Tibial nerve (tissue), 4 donors: ENCODE measurements around the gene LGR5.

Experiments used
- EP300 ChIP-seq, 2 donors: sonication (generic); formaldehyde crosslinking; IDR thresholded peaks; one replicate each; pipeline ENCODE4 v1.6.1; 2017; ENCODE audit warnings: antibody characterized with exemption in 2 of 2, mild to moderate bottlenecking in 1 of 2
- TF ChIP-seq, protein P1 (sequence below), 5 experiments: fragments of 200-600 bp in 3 of 5; fragments of 450-650 bp in 2 of 5; sonication (generic) in 3 of 5; IDR thresholded peaks; one replicate each; pipeline ENCODE4 v1.5.1; 2016 to 2019; ENCODE audit warnings: antibody characterized with exemption in 5 of 5, mild to moderate bottlenecking in 3 of 5, moderate library complexity in 2 of 5

- TF ChIP-seq, protein P1, sequence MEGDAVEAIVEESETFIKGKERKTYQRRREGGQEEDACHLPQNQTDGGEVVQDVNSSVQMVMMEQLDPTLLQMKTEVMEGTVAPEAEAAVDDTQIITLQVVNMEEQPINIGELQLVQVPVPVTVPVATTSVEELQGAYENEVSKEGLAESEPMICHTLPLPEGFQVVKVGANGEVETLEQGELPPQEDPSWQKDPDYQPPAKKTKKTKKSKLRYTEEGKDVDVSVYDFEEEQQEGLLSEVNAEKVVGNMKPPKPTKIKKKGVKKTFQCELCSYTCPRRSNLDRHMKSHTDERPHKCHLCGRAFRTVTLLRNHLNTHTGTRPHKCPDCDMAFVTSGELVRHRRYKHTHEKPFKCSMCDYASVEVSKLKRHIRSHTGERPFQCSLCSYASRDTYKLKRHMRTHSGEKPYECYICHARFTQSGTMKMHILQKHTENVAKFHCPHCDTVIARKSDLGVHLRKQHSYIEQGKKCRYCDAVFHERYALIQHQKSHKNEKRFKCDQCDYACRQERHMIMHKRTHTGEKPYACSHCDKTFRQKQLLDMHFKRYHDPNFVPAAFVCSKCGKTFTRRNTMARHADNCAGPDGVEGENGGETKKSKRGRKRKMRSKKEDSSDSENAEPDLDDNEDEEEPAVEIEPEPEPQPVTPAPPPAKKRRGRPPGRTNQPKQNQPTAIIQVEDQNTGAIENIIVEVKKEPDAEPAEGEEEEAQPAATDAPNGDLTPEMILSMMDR (IDR thresholded peaks at IDR 0.05) = no peak
- TF ChIP-seq EP300 (IDR thresholded peaks at IDR 0.05) = no peak
Observed at GRCh38 chr12:71627438-71628002, 187.9 kb downstream of the LGR5 start.
